ENCODE data around the gene CYREN.
A peak's percentile ranks its signal among the peaks of the same experiment; 100 is the strongest.
"Not testable (repeated sequence)": the region's sequence is repeated elsewhere in the genome, so short reads cannot be mapped to it uniquely, and the experiment has no call there.

CYREN gene, protein sequence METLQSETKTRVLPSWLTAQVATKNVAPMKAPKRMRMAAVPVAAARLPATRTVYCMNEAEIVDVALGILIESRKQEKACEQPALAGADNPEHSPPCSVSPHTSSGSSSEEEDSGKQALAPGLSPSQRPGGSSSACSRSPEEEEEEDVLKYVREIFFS

DNA sequence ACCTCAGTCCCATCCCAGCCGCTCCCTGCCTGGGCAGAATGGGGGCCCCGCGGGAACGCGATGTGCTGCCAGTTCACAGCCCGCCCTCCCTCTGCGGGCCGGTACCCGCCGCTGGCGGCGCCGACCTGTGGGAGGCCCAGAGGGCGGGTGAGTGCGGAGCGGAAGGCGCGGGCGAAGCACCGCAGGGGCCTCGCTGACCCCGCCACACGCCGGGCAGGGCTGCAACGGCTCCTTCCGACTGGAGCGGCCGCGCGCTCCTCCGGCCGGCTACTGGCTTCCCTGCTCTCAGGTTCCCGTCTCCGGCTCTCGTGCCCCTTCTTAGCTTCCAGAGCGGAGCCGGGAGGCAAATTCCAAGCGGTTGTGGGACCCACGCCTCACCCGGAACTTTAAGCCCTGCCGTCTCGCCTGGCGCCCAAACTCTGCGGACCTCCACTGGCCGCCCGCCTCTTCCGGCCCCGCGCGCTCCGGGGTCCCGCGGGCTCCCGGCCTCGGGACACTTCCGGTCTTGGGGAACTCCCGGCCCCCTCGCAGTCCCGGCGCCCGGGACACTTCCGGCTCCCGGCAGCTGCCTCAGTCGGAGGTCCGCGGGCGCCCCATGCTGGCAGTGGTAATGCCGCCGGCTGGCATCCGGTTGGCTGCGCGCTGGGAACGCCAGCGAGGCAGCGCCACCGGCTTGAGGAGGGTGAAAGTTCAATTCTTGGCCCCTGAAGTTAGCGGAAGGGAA, at the start of gene CYREN:
CYREN (minus strand) TSS at position 434 of the 724 bp plus-strand sequence. CDS start 1,785 bp downstream, outside the sequence.
- peak; percentile 96 for DNase-seq

DNA sequence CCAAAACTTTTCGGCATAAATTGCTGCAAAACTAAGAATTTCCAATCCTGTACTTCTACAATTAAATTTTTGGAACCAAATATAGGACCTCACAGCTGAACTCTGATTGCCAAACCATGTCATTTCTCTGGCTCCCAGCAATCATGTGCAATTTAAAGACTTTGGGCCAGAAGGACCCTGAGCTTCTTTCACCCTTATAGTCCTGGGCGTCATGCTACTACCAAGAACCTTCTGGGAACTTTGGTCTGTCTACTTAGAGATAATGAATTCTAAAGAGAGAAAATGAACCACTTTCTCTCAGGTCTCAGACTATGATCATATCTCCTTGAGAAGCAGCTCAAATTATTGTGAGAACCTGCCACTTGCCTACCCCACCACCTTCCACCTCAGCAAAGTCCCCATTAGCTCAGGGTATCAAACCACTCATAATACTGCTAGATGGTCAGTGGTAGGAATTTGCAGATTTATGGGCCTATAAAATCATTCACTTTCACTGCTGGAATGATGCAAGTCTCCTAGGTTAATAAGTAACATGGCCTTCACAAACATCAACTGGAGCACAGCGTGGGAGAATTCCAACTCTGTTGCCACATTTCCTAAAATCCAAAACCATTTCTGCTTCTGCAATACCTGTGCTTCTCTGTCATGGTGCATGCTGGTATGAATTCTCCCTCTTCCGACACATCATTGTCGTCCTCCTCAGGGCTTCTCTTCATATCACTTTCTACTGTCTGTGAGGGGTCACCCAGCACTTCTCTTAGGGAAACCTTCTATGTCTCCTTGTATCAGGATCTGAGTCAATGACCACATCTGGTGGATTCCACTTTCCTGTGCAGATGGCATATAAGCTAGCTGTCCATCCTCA, 47.4 kb upstream of the CYREN start:
- no peak for DNase-seq

DNA sequence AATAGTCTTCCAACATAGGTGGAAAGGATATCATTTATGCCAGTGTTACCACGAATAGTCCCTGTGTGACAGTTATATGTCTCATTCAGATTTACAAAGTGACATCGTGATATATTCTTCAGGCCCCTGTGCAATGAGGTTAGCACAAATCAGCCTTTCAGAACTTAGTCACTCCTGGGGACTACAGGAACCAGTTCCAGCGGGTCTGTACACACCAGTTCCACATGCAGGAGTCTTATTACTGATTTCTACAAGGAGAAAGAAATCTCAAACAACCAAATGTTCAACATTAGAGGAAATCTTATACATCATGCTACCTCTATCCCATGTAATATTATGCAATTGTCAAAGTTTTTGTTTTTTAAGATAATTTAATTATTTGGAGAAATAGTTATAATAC, 45.2 kb upstream of the CYREN start:
- no peak for DNase-seq

DNA sequence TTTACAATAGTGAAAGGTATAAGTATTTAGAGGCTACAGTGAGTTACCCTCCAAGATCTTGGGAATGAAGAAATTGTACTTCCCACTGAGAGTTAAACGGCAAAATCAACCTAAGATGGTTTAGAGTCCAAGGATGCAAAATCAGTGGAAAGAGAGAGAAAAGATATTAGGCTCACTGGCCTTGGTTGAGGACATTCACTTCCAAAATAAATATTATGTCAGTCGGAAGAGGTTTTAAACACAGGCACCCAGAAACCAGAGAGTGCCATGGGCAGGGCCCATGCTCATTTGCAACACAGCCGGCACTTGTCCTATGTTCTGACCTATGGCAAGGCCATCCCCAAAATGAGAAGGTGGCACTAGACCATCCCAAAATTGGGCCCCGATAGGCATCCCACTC, 44.7 kb upstream of the CYREN start:
- DNase-seq = no peak

DNA sequence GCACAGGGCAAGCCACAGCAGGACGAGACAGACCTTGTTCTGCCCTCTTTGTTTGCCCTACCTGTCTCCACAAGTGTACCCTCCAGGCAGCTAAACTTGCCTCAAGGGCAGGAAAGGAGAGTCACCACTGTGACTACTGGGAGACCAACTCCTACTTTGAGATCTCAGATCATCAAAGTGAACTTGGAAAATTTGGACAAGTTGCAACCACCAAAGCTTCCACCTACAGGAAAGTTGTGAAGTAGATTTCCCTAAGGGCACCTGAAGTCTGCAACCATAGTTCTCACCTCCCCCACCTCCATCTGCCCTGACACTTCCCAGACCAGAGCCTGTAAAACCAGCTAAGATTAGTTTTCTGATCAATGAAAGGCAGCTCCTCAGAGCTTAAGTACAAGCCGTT, 43.3 kb upstream of the CYREN start:
- DNase-seq = no peak

DNA sequence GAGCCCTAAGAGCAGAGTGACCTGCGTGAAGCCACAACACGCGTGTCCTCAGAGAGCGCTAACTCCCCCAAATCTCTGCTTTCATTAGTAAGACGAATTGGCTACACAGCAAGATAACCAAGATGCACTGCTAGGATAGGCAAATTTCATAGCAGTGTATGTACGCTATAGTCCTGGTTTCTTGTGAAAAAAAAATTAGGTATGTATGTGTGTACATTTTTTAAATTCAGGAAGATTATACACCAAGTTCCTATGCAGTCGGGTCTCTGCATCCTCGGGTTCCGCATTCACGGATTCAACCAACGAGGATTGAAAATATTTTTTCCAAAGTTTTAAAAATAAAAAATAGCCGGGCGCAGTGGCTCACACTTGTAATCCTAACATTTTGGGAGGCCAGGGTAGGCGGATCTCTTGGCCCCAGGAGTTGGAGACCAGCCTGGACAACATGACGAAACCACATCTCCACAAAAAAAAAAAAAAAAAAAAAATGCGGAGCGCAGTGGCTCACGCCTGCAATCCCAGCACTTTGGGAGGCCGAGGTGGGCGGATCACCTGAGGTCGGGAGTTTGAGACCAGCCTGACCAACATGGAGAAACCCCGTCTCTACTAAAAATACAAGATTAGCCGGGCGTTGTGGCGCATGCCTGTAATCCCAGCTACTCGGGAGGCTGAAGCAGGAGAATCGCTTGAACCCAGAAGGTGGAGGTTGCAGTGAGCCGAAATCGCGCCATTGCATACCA, 41.6 kb upstream of the CYREN start:
- DNase-seq = not testable (repeated sequence)

DNA sequence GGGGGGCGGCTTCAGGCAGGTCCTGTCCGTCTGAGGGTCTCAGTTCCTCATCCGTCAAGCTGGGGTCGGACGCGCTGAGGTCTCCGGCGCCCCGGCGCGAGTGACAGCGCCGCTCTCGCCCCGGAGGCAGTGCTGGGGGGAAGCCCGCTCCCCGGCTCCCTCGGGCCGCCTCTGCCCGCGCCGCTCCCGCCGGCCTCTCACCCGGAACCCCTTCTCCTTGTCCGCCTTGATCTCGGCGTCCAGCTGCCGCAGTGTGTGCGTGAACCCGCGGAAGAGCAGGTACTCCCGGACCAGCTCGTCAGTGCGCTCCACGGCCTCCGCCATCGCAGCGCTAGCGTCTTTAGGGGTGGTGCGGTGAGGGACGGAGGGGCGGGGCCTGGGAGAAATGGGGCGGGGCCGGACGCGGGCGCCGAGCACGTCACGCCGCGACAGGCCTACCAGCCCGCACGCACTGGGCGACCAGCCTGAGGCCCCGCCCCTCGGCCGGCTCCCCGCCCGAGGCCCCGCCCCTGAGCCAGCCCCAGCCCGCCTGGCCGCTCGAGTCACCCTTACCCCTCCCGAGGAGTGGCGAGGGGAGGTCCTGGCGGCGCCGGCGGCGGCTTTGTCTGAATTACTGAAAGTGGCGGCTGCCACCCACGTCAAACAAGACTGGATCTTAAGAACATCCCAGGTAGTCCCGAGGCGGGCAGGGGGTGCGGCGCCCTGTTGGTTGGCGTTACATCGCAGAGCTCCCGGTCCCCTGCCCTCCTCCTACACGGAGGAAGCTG, 40.9 kb upstream of the CYREN start, which contains the start of gene WDR91:
WDR91 (minus strand) TSS at position 348 of the 767 bp plus-strand sequence; CDS start at position 324, 24 bp downstream.
- peak; percentile 93 for DNase-seq

DNA sequence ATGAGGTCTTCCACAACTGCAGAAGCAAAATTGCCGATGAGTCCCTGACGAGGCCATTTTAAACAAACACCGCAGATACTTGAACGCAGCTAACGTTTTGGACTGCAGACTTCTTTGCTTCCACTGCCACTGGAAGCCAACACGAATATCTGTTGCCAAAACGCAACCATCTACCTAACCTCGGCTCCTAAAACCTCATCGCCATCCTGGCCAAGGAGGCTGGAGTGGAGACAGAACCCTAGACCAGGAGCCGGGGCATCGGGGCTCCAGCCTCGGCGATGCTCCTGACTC, 40.3 kb upstream of the CYREN start:
- DNase-seq = no peak

DNA sequence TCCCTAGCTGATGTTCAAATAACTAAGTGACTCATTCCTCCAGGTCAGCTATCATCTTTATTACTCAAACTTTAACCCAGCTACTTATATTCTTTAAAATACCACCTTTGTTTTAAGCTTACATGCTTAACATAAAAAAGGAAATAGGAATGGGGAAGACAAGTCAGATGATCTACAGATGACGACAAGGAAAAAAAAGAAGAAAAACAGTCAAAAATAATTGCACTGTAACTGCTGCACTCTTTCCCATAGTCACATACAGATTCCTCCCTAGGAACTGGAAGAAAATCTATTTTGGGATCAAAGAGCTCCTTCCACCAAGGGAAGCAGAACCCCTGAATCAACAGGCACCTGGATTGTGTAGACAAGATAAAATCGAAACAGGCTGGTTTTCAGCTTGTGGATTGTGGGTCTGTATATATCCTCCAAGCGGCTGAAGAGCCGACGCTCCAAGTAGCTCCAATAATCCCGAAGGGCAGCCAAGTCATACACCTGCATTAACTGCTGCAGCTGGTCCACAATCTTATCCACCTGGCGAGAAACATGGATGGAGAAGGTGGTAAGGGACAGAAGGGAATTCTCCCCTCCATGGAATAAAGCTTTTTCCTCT, 38.8 kb upstream of the CYREN start:
- DNase-seq = no peak

DNA sequence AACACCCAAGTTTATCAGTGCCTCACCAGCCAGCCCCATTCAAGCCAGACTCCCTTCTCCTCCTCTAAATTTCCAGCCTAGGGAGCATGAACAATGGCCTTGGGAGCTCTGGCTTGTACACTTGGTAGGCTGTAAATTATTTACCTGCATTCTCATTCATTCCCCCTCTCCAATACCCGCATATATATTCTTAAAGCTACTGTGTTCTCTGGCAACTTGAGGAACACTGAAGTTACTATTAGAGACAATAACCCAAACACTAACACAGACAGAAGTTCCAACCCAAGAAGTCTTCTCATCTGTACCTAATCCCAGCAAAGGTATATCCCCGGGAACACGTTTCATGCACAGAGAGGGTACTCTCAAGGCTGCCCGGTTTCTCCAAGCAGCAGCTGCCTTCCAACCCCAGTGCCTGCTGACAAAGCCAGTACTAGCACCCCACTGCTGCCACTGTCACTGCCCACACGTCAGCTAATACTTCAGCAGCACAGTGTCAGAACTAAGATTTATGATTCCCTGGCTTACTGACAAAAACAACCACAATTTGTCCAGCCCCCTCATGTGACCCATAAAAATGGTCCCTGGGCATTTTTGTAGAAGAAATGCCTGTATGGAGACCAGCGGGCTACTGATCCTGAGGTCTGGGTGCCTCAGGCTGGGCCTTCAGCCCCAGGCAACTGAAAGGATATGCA, 37.7 kb upstream of the CYREN start:
- DNase-seq = no peak

DNA sequence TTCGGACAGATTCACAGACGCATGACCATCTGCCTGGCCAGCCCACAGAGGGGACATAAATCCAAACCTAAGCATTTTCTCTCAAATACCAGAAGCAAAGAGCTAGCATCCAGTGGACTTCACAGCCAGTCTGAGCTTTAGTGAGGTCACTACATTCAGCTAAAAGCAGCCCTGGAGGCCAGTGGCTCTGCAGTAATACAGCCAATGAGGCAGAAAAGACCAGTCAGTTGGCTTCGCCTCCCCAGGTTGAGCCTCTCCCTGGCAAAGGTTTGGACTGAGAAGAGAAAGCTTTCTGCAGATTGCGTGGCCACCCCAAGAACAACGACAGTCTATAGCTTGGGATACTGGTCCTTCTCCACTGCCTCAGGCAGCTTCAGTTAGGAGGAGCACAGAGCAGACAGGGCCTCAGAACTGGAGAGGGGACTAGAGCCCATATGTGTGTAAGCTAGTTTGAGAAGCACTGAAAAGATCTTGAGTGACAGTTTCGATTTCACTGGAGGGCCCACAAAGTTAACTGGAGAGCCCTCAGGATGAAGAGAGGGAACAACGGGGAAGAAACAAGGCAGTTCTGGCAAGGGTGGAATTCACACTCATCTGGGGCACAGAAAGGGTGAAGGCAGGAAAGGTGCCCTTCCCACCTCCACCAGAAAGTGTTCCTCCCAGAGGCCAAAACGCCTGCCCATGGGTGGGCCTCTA, 37.0 kb upstream of the CYREN start:
- DNase-seq = peak; percentile 14

DNA sequence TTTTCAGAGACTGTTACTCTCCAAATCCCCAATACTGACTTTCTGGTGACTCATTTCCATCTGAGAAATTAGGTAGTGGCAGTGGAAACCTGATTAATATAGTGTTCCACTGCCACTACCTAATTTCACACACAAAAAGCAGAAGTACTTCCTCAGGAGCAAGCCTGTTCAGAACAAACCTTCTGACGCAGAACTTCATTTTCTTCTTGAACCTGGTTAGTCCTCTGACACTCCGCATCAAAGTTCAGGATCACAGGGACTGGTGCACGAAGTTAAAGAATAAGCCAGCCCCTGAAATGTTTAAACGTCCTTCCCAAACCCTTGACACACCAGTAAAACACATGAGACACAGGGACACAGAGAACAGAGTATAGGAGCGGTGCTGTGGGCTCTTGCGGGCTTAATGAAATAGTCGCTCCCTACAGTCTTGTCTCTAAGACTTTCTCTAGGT, 36.5 kb upstream of the CYREN start:
- DNase-seq = no peak

DNA sequence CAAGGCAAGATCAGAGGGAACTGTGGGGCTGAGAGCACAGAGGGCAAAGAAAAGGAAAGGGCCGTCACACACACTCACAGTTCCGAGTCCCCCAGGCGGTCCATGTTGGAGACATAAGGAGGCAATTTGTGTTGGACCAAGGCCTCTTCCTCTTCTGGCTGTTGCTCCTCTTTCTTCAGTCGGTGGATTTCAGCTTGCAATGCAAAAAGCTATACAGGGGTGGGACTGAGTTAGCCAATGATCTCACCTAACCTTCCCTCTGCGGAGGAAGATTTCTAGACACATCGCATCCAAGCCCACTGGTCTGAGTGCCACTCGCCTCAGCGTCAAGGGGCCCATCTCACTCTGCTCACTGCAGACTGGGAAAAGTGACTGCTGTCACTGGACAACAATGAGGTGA, 35.3 kb upstream of the CYREN start:
- DNase-seq = no peak

DNA sequence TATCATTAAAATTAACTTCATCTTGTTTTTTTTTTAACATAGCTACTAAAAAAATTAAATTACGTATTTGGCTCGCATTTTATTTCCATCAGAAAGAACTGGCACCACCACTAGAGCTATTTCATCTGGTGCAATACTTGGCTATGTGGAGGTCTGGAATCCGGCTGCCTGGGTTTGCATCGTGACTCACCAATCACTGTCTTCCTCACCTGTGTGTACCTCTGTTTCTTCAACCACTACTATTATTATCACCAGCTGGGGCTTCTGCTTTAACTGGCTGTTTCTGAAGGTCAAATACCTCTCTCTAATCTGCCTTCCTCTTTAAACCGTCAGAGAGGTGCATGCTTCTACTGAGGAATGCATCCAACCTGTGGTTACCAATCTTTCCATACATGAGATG, 34.4 kb upstream of the CYREN start:
- no peak for DNase-seq

DNA sequence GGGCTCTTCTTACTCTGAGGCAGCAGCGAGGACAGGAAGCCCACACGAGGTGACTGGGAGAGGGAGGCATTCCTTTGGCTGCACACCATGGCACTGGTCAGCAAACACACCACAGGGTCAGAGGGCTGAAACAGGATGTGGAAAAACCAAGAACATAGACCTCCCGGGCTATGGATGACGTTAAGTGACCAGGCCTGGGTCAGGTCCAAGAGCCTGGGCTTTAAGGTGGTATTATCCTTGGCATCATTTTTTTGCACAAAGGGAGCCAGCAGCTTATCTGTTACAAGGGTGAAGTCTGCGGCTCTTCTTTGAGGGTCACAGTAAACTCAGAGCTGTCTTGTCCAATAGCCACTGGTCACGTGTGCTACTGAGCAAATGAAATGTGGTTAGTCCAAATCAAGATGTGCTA, 33.8 kb upstream of the CYREN start:
- no peak for DNase-seq

DNA sequence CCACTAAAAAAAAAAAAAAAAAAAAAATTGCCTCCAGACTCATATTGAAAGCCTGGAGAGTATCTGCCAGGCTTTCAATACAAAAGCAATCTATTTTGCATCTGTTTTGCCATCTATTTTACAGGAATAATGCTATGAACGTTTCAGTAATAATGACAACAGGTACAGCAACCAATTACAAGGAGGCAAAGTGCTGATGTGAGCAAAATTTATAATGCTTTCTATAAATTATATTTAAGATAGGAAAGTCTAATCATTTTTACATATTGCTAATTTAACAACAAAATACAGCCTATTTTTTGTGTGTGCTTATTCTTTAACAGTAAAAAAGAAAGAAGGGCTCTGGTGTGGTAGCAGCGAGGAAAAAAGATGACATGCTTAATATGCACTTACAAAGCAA, 30.8 kb upstream of the CYREN start:
- DNase-seq = no peak

DNA sequence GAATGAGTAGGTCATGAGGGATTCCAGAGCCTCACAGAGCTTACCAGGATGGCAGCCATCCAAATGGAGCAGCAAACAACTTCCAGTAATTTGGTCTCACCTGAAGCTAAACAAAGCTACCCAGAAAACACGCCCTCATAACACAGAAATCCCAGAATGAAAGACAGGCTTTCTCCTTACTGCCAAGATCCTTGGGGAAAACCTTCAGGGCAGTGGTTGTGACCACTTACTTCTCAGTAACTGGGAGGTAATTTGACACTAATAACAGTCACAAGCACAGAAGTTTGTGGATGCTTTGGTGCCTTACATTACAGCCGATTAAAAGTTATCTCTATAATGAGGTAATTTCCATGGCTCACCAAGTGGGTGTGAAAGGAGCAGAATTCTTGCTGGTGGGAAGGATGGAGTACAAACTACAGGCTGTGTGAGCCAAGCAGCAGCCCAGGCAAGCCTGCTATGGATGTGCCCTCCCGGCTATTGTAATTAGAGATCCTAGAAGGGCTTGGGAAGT, 30.4 kb upstream of the CYREN start:
- no peak for DNase-seq

DNA sequence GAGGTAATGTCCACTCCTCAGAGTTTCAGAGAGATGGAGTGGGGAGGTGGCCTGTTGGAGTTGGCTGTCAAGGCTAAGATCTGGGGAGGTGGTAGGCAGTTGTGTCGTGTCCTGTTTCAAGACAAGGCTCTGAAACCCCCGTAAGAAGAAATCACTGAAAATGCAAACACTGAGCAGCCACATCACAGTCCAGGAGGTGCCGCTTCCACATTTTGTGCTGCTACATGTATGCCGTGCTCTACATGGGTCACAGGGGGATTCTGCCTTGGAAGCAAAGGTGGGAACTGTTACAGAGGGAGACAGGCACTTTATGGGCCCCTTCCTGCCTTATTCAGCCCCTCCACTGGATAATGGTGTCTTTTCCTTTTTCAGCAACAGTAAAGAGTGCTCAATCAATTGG, 28.9 kb upstream of the CYREN start:
- no peak for DNase-seq

DNA sequence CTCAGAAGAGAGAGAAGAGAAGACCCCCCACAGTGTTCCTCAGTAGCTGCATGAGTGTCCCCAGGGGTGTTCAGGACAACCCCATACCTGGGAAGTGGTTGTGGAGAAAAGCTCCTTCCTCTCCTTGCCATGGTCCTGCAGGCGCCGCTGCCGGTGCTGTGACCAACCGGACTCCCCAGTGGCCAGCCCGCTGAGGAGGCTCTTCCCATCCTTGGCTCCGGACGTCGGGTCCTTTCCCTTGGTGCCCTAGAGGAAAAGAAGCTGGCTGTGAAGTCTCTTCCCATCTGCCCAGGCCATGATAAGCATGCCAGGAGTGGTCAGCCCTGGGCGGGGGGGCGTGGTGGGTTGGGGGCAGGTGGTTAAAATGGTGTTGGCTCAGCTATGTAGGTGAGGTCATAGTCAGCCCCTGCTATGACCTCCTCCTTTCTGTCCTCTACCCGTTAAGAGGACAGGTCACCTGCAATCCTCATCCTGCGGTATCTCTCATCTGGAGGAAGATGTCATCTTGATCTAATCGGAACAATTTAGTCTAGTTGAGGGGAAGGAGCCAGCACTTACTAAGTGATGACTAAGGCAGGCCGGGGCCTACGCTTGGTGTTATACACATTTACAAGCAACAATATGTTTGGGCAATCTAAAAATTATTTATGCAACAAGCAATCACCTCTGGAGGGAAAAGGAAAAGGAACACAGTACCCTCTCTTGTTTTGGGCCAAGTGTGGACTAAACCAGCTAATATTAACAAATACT, 27.6 kb upstream of the CYREN start:
- DNase-seq = no peak

DNA sequence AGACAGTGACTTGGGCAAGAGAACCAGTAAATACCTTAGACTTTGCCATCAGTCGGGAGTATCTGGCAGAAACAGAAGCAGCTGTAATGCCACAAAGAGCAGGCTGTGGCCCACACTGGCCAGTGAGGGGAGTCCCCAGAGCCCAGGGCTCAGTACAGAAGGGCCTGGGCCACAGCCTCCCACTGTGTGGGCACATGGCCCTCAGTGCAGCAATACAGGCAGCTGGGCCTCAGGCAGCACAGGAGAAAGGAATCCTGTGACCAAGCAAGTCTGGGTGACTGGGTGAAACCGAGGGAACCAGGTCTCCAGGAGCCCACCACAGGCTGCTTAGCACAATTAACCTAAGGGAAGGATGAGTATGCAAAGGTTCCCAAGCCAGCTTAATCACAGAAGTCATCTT, 26.8 kb upstream of the CYREN start:
- no peak for DNase-seq
